ENCODE measurements around the gene ADK.

DNA sequence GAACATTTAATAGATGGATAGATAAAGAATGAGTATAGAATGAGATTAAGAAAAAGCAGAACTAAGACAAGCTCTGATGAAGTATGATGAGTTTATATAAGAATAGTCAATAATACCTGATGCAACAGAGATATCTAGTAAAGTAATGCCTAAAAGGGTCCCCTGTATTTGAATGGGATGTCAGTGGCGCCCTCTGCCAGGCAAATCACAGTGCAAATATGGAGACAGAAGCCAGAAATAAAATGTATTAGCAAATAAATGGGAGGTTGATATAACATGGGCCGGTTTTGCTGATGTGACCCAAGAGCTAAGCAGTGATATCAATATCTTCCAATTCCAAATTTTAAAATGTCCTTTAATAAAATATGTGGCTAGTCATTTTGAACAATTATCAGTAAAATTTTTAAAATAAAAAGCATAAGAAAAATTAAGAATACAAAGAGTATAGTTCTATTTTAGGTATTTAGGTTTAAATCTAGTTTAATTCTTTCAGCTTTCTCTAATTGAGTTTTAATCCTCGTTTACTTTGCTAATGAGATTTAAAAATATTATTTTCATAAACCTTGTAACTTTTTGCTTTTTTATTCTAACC is 62.6 kb downstream of the ADK start:
- TF ChIP-seq EZH2 (IDR thresholded peaks at IDR 0.05; ENCODE audit: low read depth, unreplicated experiment) = no peak
- peak; percentile 72 to 73 for TF ChIP-seq CTCF (conservative IDR thresholded peaks at IDR 0.05; ENCODE audit: low read depth in 2 of 2)
